ENCODE measurements around the gene DIAPH1.
A peak's percentile ranks its signal among the peaks of the same experiment; 100 is the strongest.

DIAPH1 gene

DNA sequence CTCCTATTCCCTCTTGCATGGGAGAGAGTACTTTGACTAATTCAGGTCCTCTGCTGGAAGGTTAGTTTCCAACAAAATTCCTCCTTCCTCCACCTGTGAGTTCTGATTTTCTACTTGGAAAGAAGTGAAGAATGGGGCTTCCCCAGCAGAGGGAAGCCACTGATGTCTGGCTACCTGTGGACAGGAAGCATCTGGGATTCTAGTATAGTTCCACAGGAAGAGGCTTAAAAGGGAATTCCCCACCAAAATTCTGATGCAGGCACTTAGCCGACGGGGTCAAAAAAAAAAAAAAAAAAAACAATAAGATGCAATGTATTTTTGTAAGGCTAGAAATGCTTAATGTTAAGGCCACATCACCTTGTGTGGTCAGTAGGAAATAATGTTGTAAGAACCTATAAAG, 96.5 kb downstream of the DIAPH1 start:
- DNase-seq (ENCODE audit: low read depth in 1 of 2, low spot score in 1 of 2) = no peak

DNA sequence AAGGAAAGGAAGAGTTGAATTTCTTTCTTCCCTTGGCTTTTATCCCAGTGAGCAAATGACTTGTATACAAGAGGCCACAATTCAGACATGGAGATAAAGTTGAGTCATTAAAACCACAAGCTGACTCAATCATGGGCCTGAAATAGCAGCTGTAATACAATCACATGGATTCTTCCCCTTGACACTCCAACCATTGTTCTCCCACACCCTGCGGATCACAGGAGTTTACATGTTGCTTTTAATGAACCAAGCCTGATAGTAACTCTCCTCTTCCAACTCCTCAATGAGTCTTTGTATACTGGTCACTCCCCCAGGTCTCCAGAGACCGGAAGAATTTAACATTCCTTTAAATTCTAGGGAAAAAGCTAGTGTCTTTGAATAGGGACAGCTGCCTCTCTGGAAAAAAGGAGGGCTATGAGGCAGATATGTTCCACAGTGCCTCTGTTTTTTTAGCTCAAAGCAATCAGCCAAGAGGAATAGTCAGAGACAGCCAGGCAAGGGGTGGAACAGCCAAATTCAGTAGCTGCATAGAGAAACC, 97.5 kb downstream of the DIAPH1 start:
- no peak for DNase-seq (ENCODE audit: low read depth in 1 of 2, low spot score in 1 of 2)

GRCh38 chr5:141519605-141520565, 98.9 kb downstream of the DIAPH1 start:
- no peak for DNase-seq (ENCODE audit: low read depth in 1 of 2, low spot score in 1 of 2)

- DNase-seq (ENCODE audit: low read depth in 1 of 2, low spot score in 1 of 2) = no peak
These were observed 100.2 kb downstream of the DIAPH1 start for GRCh38 chr5:141518618-141519015.

DNA sequence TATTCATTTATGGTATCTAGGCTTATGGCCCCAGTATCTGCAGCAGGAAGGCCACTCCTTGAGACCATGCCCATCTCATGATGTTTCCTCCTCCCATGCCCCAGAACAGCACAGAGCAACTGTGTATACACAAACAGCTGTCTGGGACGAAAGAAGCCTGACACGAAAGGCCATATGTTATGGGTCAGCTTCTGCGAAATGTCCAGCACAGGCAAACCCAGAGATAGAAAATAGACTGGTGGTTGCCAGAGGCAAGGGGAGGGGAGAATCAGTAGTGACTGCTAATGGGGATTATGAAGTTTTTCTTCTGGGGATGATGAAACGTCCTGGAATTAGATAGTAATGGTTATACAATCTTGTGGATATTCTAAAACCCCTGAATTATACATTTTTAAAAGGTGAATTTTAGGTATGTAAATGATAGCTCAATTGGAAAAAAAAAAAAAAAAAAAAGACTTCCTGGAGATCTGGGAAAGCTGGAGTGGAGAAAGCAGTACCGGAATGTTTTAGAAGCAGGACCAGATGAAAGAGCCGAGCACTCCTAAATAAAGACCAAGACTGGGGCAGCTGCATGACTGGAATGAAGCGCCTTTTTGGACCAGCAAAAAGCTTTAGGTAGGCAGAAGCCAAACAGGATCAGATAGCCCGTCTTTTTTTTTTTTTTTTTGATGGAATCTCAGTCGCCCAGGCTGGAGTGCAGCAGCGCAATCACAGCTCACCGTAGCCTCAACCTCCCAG, 100.8 kb downstream of the DIAPH1 start:
- no peak for DNase-seq (ENCODE audit: low read depth in 1 of 2, low spot score in 1 of 2)

- DNase-seq (ENCODE audit: low read depth in 1 of 2, low spot score in 1 of 2) = no peak
These were observed 101.5 kb downstream of the DIAPH1 start for GRCh38 chr5:141517312-141517711.

DNA sequence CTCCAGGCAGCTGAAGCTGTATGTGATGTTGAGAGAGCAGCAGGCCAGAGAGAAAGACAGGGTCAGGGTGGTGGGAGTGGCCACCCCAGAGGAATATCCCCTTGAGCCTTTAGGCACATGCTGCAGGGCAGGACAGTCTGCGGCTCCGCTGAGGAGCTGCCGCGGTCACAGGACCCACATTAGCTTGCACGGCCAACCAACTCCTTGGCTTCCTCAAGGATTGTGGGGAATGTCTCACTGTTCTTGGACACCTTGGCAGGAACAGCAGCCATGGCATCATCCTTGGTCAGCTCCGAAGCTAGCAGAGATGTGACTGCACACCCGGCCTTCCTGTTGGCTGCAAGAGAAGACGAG, 102.2 kb downstream of the DIAPH1 start:
- DNase-seq (ENCODE audit: low read depth in 1 of 2, low spot score in 1 of 2) = no peak

DNA sequence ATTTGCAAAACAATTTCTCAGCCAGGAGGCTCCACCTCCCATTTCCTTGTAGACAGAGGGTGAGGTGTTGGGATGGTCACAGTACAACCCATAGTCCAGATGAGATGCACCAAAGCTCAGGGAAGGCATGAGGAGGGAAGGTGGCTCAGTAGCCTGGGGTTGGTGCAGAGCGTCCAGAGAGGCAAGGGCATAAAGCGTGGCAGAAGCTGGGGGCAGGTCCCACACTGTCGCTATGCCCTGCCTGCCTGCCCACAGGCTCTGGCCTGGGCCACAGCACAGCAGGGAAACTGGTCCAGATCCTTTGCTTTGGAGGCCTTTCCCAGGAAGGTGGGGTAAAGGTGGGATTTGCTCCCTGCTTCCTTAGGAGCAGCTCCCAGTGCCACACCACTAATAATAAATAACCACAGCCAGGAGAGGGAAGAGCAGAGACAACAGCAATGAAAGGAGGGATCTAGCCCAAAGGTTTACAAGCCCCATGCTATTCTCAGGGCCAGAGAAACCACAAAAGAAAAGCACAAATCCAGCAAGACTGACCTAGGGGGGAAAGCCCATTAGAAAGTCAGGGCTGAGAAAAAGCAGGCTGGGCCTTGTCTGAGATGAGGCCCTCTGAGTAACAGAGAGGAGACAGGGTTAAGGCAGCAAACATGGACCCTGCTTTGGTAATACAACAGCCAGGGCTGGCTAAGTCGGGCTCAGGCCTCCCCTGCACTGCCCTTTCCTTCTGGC, 102.7 kb downstream of the DIAPH1 start:
- DNase-seq (ENCODE audit: low read depth in 1 of 2, low spot score in 1 of 2) = no peak

DNA sequence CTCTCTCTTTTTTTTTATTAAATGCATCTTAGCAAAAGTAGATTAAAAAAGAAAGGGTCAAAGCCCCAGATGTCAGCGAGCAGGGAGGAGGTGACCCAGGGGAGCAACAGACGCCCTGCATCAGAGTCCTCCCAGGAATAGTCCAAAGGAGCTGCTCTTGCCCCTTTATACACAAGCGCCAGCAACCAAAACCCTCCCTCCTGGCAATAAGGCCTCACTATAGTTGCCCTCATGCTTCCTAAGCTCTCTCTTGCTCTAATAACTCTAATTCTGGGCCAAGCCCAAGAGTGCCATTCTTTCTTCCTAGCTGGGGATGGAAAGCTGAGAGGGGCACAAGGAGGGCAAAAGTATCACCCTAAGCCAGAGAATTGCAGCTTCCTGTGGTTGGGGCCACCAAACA, 103.7 kb downstream of the DIAPH1 start:
- no peak for DNase-seq (ENCODE audit: low read depth in 1 of 2, low spot score in 1 of 2)

DNA sequence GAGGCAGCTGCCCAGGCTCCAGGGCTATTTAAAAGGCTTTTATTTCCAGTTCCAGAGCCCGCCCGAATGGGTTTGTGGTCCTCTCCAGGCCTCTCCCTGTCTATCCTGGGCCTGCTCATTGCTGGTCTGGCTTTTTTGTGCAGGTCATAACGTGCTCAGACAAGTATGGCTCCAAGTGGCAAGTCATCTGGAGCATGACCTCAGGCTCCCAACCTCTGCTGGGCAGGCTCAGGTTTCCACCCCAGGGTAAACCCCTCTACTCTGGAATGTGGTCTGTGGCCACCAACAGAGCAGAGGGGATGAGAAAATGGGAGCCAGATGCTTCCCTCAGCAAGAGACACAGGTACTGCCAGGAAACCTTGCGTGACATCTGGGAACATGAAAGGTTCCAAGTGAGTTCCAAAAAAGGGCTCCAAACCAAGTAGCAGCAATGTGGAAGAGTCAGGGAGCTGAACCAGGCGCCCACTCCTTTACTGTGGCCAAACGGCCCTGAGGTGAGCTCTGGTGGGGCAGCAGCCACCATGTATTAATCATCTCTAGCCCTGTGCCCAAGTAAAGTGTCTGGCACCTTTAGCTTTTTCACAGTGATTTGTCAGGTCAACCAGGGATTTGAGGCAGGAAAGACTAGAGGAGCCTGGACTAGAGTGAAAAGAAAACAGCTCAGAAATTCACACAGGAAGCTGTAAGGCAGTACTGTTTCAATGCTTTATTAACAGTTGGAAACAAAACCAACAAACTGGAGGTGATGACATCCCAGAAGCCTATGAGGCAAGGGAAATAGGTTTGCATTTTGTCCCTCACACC, 104.3 kb downstream of the DIAPH1 start:
- no peak for DNase-seq (ENCODE audit: low read depth in 1 of 2, low spot score in 1 of 2)

GRCh38 chr5:141513627-141514329, 105.0 kb downstream of the DIAPH1 start:
- DNase-seq (ENCODE audit: low read depth in 1 of 2, low spot score in 1 of 2) = peak in 1 of 2 donors; percentile 34

GRCh38 chr5:141512911-141513626, 105.7 kb downstream of the DIAPH1 start:
- no peak for DNase-seq (ENCODE audit: low read depth in 1 of 2, low spot score in 1 of 2)

GRCh38 chr5:141512390-141512910, 106.3 kb downstream of the DIAPH1 start:
- DNase-seq (ENCODE audit: low read depth in 1 of 2, low spot score in 1 of 2) = peak; percentile 69 to 84

DNA sequence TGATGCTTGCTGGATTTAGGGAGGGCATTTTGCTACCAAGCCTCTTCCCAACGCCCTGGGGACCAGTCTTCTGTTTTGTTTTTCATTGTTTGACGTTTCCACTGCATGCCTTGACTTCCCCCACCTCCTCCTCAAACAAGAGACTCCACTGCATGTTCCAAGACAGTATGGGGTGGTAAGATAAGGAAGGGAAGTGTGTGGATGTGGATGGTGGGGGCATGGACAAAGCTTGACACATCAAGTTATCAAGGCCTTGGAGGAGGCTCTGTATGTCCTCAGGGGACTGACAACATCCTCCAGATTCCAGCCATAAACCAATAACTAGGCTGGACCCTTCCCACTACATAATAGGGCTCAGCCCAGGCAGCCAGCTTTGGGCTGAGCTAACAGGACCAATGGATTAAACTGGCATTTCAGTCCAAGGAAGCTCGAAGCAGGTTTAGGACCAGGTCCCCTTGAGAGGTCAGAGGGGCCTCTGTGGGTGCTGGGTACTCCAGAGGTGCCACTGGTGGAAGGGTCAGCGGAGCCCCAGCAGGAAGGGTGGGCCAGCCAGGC, 107.0 kb downstream of the DIAPH1 start:
- no peak for DNase-seq (ENCODE audit: low read depth in 1 of 2, low spot score in 1 of 2)

- DNase-seq (ENCODE audit: low read depth in 1 of 2, low spot score in 1 of 2) = no peak
These were observed 107.8 kb downstream of the DIAPH1 start for GRCh38 chr5:141510850-141511601.

GRCh38 chr5:141510160-141510559, 108.6 kb downstream of the DIAPH1 start:
- DNase-seq (ENCODE audit: low read depth in 1 of 2, low spot score in 1 of 2) = no peak

GRCh38 chr5:141508798-141509611, 109.8 kb downstream of the DIAPH1 start:
- no peak for DNase-seq (ENCODE audit: low read depth in 1 of 2, low spot score in 1 of 2)

Measured in activated T-helper 1 cell treated with anti-CD3 and anti-CD28 coated beads, Interleukin-2, amount 50 U/mL, for 16 hours (primary cell).